ENCODE measurements around the gene JKAMP.

Gene JKAMP

GRCh38 chr14:59503256-59503655 lies 18.9 kb downstream of the JKAMP start:
- Mint-ChIP-seq H3K27ac (no peak overlapping the region), H3K4me1 (peaks cover 4% of the 10 kb centered on the region), H3K9me3 (no peaks in the 10 kb centered on the region), H3K4me3 (no peak overlapping the region), H3K36me3 (ENCODE audit: low read depth) (peaks cover 29% of the 10 kb centered on the region), H3K27me3 (ENCODE audit: low read depth, poor library complexity) (no peaks in the 10 kb centered on the region)
- no peak for DNase-seq
- TF ChIP-seq, protein P1, sequence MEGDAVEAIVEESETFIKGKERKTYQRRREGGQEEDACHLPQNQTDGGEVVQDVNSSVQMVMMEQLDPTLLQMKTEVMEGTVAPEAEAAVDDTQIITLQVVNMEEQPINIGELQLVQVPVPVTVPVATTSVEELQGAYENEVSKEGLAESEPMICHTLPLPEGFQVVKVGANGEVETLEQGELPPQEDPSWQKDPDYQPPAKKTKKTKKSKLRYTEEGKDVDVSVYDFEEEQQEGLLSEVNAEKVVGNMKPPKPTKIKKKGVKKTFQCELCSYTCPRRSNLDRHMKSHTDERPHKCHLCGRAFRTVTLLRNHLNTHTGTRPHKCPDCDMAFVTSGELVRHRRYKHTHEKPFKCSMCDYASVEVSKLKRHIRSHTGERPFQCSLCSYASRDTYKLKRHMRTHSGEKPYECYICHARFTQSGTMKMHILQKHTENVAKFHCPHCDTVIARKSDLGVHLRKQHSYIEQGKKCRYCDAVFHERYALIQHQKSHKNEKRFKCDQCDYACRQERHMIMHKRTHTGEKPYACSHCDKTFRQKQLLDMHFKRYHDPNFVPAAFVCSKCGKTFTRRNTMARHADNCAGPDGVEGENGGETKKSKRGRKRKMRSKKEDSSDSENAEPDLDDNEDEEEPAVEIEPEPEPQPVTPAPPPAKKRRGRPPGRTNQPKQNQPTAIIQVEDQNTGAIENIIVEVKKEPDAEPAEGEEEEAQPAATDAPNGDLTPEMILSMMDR (IDR thresholded peaks at IDR 0.05), result no peak

DNA sequence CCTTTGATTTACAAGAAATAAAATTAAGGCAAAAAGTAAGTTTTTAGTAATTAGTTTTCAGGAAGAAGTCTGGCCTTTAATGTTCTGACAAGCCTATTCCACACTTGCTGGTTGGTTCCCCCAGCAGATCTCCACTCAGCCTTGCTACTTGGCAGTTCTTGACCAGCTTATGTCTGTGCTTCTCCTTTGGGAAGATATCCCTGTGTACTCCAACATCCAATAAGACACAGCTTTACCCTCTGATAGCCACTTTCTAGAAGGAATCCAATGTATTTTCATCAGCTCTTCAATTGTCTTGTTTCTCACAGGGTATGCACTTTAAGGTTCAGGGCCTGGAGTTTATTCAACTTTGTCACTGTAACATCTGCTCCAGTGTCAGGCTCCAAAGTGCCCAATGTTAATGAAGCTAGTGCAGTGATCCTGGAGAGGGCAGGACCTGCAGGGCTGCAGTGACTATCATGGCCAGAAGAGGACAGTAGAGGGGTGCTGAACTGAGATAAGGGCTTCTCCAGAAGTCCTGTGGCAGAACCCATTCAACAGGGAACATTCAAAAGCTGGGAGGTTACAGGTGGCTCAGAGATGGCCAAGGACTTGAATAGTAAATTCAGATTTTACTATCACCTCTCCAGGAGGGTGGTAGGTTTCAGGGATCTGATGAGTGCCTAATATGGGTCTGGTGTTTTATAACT lies 22.9 kb downstream of the JKAMP start:
- Mint-ChIP-seq H3K9me3 (no peaks in the 10 kb centered on the region), H3K4me1 (peaks cover 14% of the 10 kb centered on the region), H3K4me3 (no peak overlapping the region), H3K36me3 (ENCODE audit: low read depth) (peaks cover 12% of the 10 kb centered on the region), H3K27ac (peak overlapping the region; percentile 34), H3K27me3 (ENCODE audit: low read depth, poor library complexity) (peaks cover 4% of the 10 kb centered on the region)
- TF ChIP-seq, protein P1 (IDR thresholded peaks at IDR 0.05), result peak; percentile 99
- DNase-seq, result peak; percentile 80

- H3K4me1 Mint-ChIP-seq, result peaks cover 14% of the 10 kb centered on the region
- H3K36me3 Mint-ChIP-seq (ENCODE audit: low read depth), result peaks cover 7% of the 10 kb centered on the region
- peaks cover 4% of the 10 kb centered on the region for H3K9me3 Mint-ChIP-seq
- DNase-seq, result no peak
- TF ChIP-seq, protein P1 (IDR thresholded peaks at IDR 0.05), result no peak
- no peak overlapping the region for H3K4me3 Mint-ChIP-seq
- H3K27me3 Mint-ChIP-seq (ENCODE audit: low read depth, poor library complexity), result peaks cover 4% of the 10 kb centered on the region
- no peak overlapping the region for H3K27ac Mint-ChIP-seq
Observed at GRCh38 chr14:59507752-59508103, 23.4 kb downstream of the JKAMP start.

DNA sequence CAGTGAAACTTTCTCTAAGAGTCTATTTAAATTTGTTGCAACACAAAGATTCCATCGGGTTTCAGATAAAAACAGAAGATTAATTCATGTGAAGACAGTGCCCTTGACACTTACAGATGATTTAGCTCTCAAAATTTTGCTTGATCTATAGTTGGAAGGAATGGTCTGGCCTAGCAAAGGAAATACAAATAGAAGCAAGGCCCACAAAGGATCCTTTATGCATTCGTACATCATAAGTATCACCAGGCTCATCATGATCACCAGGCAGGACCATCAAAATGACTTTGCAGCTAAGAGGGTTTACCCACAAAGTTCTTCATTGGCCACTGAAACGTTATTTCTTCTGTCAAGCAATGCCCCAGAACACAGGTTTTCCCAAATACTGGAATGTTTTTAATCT lies 24.8 kb downstream of the JKAMP start:
- DNase-seq, result no peak
- no peak overlapping the region for H3K4me3 Mint-ChIP-seq
- no peak overlapping the region for H3K27ac Mint-ChIP-seq
- TF ChIP-seq, protein P1 (IDR thresholded peaks at IDR 0.05), result no peak
- peaks cover 14% of the 10 kb centered on the region for H3K4me1 Mint-ChIP-seq
- peaks cover 7% of the 10 kb centered on the region for H3K36me3 Mint-ChIP-seq (ENCODE audit: low read depth)
- H3K9me3 Mint-ChIP-seq, result peaks cover 16% of the 10 kb centered on the region
- peaks cover 4% of the 10 kb centered on the region for H3K27me3 Mint-ChIP-seq (ENCODE audit: low read depth, poor library complexity)

GRCh38 chr14:59510001-59510400 lies 25.7 kb downstream of the JKAMP start:
- Mint-ChIP-seq H3K9me3 (peaks cover 25% of the 10 kb centered on the region), H3K27ac (no peak overlapping the region), H3K4me3 (no peak overlapping the region), H3K4me1 (peaks cover 14% of the 10 kb centered on the region), H3K27me3 (ENCODE audit: low read depth, poor library complexity) (peaks cover 4% of the 10 kb centered on the region), H3K36me3 (ENCODE audit: low read depth) (peaks cover 5% of the 10 kb centered on the region)
- no peak for DNase-seq
- TF ChIP-seq, protein P1 (IDR thresholded peaks at IDR 0.05), result no peak

- Mint-ChIP-seq H3K27me3 (ENCODE audit: low read depth, poor library complexity) (peaks cover 4% of the 10 kb centered on the region), H3K9me3 (peaks cover 30% of the 10 kb centered on the region), H3K27ac (no peak overlapping the region), H3K36me3 (ENCODE audit: low read depth) (peaks cover 5% of the 10 kb centered on the region), H3K4me3 (no peak overlapping the region), H3K4me1 (peaks cover 14% of the 10 kb centered on the region)
- TF ChIP-seq, protein P1 (IDR thresholded peaks at IDR 0.05), result no peak
- DNase-seq, result no peak
Observed at GRCh38 chr14:59510966-59511365, 26.6 kb downstream of the JKAMP start.

All from nephron progenitor cell (in vitro differentiated cells).